ENCODE data around the gene ANTKMT.
"Not testable (repeated sequence)": the region's sequence is repeated elsewhere in the genome, so short reads cannot be mapped to it uniquely, and the experiment has no call there.

Gene ANTKMT

GRCh38 chr16:700684-701584 is 20.0 kb upstream of the ANTKMT start:
- no peak for DNase-seq

- no peak for DNase-seq
Measured at GRCh38 chr16:702341-702740, 18.6 kb upstream of the ANTKMT start.

- DNase-seq, result no peak
Measured at GRCh38 chr16:703406-703805, 17.5 kb upstream of the ANTKMT start.

- DNase-seq, result no peak
Measured at GRCh38 chr16:704047-704446, 16.9 kb upstream of the ANTKMT start.

GRCh38 chr16:704552-705380 is 16.2 kb upstream of the ANTKMT start:
- DNase-seq, result no peak

GRCh38 chr16:705431-706188 is 15.3 kb upstream of the ANTKMT start, which contains the start of gene FBXL16:
Gene FBXL16 (minus strand): TSS chr16:705801. CDS start chr16:697405, 8,396 bp downstream.
- DNase-seq, result no peak

- DNase-seq, result no peak
Measured at GRCh38 chr16:706189-707061, 14.5 kb upstream of the ANTKMT start.

- DNase-seq, result no peak
Measured at GRCh38 chr16:707062-707538, 13.8 kb upstream of the ANTKMT start.

- no peak for DNase-seq
Measured at GRCh38 chr16:708019-708418, 12.9 kb upstream of the ANTKMT start.

GRCh38 chr16:708959-709358 is 12.0 kb upstream of the ANTKMT start:
- no peak for DNase-seq

- peak; percentile 78 for DNase-seq
Measured at GRCh38 chr16:709566-710499, 11.1 kb upstream of the ANTKMT start.

- DNase-seq, result no peak
Measured at GRCh38 chr16:710500-711075, 10.4 kb upstream of the ANTKMT start.

GRCh38 chr16:711084-711483 is 9.9 kb upstream of the ANTKMT start:
- DNase-seq, result no peak

GRCh38 chr16:711548-712320 is 9.2 kb upstream of the ANTKMT start:
- DNase-seq, result peak; percentile 83

GRCh38 chr16:712740-713250 is 8.2 kb upstream of the ANTKMT start:
- not testable (repeated sequence) for DNase-seq

- no peak for DNase-seq
Measured at GRCh38 chr16:714079-714478, 6.9 kb upstream of the ANTKMT start.

GRCh38 chr16:714558-715476 is 6.1 kb upstream of the ANTKMT start, which contains the start of gene METRN:
Gene METRN (plus strand): TSS chr16:715118. CDS start chr16:715290, 172 bp downstream.
- DNase-seq, result peak; percentile 94

Data from femur (tissue), 1 donor.